Stimulated activated CD4-positive, alpha-beta T cell treated with anti-CD3 and anti-CD28 coated beads, Interleukin-4, amount 100 ng/mL, for 4 hours (primary cell): ENCODE data around the gene EFEMP2.
A peak's percentile ranks its signal among the peaks of the same experiment; 100 is the strongest.

ENCODE experiments used
- DNase-seq, 2 experiments: peaks; one replicate each; pipeline ENCODE4 v3.0.0-alpha.2; 2020

Gene EFEMP2

GRCh38 chr11:65865550-65866172 is 6.9 kb downstream of the EFEMP2 start:
- DNase-seq, result no peak

DNA sequence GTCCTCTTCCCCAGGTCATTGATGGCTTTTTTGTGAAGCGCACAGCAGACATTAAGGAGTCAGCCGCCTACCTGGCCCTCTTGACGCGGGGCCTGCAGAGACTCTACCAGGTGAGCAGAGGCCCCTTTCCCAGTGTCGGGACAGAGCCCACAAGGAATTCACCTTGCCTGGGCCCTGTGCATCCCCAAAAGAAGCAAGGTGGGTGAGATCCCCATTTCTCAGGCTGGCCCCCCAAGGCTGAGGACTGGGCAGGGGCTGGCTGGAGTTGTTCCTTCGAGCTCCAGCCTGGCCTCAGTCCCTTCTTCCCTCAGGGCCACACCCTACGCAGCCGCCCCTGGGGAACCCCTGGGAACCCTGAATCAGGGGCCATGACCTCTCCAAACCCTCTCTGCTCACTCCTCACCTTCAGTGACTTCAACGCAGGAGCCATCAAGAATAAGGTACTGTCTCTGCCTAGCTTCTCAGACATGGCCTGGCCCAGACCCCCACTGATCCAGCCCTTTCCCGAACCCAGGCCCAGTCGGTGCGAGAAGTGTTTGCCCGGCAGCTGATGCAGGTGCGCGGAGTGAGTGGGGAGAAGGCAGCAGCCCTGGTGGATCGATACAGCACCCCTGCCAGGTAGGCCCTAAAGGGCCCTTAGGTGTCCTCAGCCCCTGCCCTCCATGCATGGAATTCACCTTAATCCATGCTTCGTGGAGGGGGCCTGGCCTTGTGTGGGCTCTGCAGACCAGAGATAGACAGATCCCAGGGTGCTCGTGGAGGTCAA is 7.7 kb downstream of the EFEMP2 start:
- no peak for DNase-seq

DNA sequence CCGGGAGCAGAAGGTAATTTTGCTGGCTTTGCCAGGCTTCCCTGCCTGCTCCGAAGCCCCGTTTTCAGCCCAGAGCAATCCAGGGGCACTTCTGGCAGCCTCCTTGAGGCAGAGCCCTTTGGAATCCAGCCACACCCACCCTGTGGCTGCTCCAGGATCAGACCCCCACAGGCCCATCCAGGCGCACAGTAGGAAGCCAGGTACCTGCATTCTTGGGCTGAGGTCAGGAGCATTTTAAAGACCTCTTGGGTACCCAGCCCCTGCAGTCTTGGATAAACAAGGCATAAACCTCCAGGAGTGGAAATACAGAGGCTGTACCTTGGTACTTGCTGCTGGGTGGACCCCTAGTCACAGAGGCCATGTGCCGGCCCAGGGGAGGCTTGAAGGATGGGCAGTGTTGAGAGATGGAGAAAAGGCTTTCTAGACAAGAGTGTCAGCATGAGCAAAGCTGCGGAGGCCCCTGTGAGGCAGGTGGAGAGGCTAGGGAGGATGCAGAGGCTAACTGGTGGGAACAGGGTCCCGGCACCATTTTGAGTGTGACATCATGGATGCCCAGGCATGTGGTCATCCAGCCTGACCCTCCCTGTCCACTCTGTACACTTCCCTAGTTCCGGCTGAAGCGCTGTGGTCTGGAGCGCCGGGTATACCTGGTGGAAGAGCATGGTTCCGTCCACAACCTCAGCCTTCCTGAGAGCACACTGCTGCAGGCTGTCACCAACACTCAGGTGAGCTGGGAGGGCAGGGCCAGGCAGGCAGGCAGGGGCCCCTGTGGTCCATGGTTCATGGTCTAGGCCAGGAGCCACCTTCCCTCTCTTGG is 8.5 kb downstream of the EFEMP2 start:
- no peak for DNase-seq

DNA sequence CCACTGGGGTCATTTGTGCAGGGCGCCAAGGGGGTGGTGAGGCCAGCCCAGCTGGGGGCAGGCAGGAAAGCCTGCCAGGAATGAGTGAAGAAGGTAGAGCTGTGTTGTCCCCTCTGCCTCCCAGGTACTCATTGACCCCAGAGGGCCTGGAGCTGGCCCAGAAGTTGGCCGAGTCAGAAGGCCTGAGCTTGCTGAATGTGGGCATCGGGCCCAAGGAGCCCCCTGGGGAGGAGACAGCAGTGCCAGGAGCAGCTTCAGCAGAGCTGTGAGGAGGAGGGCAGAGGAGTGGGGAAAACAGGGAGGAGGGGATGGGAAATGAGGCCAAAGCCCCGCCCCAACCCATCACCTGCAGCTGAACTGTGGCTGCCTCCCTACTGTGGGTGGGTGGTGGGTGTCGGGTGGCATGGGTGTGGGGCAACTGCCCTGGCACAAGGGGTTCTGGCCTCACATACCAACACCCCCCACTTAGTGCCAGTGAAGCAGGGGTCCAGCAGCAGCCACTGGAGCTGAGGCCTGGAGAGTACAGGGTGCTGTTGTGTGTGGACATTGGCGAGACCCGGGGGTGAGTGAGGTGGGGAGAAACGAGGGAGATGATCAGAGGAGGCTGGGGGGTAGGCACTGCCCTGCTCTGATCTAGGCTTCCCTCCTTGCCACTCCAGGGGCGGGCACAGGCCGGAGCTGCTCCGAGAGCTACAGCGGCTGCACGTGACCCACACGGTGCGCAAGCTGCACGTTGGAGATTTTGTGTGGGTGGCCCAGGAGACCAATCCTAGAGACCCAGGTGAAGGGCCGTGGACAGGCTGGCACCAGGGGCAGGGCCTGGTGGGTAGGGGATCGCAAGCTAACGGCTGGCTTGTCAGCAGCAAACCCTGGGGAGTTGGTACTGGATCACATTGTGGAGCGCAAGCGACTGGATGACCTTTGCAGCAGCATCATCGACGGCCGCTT is 9.4 kb downstream of the EFEMP2 start:
- DNase-seq, result no peak

- DNase-seq, result no peak
Measured at GRCh38 chr11:65862191-65862735, 10.3 kb downstream of the EFEMP2 start.

- no peak for DNase-seq
Measured at GRCh38 chr11:65861533-65862183, 10.9 kb downstream of the EFEMP2 start.

DNA sequence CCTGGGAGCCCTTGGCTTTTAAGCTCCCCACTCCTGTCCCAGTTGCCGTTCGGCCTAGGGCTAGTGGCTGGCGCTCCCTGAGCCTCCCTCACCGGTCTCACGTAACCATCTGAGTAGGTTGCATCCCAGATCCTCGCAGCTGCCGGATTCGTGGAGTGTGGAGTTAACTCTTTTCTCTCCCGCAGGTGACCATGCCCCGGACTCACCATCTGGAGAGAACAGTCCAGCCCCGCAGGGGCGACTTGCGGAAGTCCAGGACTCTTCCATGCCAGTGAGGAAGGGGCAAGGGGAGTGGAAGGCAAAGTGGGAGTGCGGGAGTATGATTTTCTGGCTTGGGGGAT is 11.5 kb downstream of the EFEMP2 start:
- DNase-seq, result no peak

GRCh38 chr11:65860278-65861164 is 12.1 kb downstream of the EFEMP2 start, which contains the start of gene MUS81:
Gene MUS81 (plus strand): TSS chr11:65860433. CDS start chr11:65860754, 321 bp downstream.
- DNase-seq, result peak; percentile 93 to 95

DNA sequence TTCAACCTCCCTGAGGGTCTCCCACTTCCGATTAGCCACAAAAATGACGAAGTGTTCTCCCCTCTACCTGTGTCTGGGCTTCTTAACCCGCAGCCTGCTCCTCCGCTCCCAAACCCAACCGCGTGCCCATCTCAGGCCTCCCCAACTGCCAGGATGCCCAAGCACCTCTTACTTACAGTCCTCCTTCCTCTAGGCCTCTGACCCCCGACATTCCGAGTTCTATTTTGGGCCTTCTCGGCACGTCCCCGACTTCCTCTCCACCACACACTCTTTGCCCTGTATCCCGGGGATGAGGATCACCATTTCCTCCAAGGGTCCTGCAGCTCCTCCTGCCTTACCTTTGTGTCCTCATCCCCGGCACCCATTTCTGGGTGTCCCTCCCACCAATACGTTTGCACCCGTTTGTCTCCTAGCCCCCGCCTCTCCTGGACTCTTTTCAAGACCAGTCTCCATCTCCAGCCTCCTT is 12.8 kb downstream of the EFEMP2 start:
- peak in 1 of 2 experiments; percentile 42 for DNase-seq

DNA sequence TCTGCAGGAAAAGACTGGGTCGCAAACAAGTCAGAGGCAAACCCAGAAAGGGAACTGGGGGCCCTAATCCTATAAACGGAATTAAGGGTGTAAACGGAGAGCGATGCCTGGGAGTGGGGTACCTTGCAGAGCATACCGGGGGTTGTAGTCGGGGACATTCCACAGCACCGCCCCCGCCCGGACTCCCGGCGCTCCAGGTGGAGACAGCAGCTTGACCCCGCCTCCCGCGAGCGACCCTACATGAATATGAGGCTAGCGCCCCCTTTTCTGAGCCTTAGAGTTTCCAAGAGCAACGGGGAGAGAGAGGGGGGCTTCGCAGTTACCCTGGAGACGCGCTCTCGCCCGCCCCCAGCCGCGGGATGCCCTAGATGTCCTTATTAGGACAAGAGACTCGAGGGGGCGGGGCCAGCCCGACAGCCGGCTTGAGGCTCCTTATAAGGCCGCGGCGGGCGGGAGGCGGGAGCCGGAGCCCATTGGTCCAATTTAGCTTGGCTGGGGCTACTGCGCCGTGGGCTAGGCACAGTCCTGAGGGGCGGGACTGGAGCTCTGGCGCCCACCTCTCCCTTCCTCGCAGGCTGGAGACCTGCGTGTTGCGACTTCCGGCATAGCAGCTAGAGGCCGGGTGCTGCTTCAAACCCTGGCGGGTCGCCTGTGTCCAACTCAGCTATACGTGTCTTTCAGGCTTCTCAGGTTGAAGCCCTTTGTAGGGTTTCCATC is 13.3 kb downstream of the EFEMP2 start:
- peak; percentile 98 for DNase-seq

- no peak for DNase-seq
Measured at GRCh38 chr11:65858681-65859087, 13.9 kb downstream of the EFEMP2 start.

- peak; percentile 95 to 97 for DNase-seq
Measured at GRCh38 chr11:65857853-65858680, 14.5 kb downstream of the EFEMP2 start, which contains the start of gene CFL1. Gene CFL1 (minus strand): TSS chr11:65858180. CDS start chr11:65858099, 81 bp downstream.

- peak in 1 of 2 experiments; percentile 57 for DNase-seq
Measured at GRCh38 chr11:65857500-65857852, 15.1 kb downstream of the EFEMP2 start.

GRCh38 chr11:65856689-65857499 is 15.7 kb downstream of the EFEMP2 start:
- DNase-seq, result peak; percentile 76 to 81

GRCh38 chr11:65855927-65856363 is 16.7 kb downstream of the EFEMP2 start:
- DNase-seq, result no peak

GRCh38 chr11:65854852-65855837 is 17.5 kb downstream of the EFEMP2 start:
- no peak for DNase-seq
